ENCODE results near the gene ANKRD37.
"Not testable (repeated sequence)": the region's sequence is repeated elsewhere in the genome, so short reads cannot be mapped to it uniquely, and the experiment has no call there.

Gene ANKRD37

GRCh38 chr4:185396724-185397385, at the start of gene ANKRD37:
TSS of gene ANKRD37 (plus strand) at chr4:185396841. CDS start at chr4:185396924, 83 bp downstream.
- no peak for DNase-seq

GRCh38 chr4:185346975-185347601, 49.6 kb upstream of the ANKRD37 start:
- no peak for DNase-seq

GRCh38 chr4:185351691-185352090, 45.0 kb upstream of the ANKRD37 start:
- no peak for DNase-seq

- DNase-seq = no peak
Observed at GRCh38 chr4:185352202-185352601, 44.4 kb upstream of the ANKRD37 start.

GRCh38 chr4:185352741-185353140, 43.9 kb upstream of the ANKRD37 start:
- no peak for DNase-seq

GRCh38 chr4:185357211-185357610, 39.4 kb upstream of the ANKRD37 start:
- DNase-seq = no peak

GRCh38 chr4:185357733-185358440, 38.8 kb upstream of the ANKRD37 start:
- DNase-seq = no peak

GRCh38 chr4:185358514-185358913, 38.1 kb upstream of the ANKRD37 start:
- DNase-seq = no peak

GRCh38 chr4:185358959-185359358, 37.7 kb upstream of the ANKRD37 start:
- DNase-seq = no peak

- no peak for DNase-seq
Observed at GRCh38 chr4:185359767-185360446, 36.7 kb upstream of the ANKRD37 start.

- DNase-seq = no peak
Observed at GRCh38 chr4:185361872-185362271, 34.8 kb upstream of the ANKRD37 start.

GRCh38 chr4:185362570-185362969, 34.1 kb upstream of the ANKRD37 start:
- not testable (repeated sequence) for DNase-seq

- DNase-seq = no peak
Observed at GRCh38 chr4:185363251-185363650, 33.4 kb upstream of the ANKRD37 start.

GRCh38 chr4:185364886-185365285, 31.8 kb upstream of the ANKRD37 start:
- no peak for DNase-seq

GRCh38 chr4:185369731-185370130, 26.9 kb upstream of the ANKRD37 start:
- no peak for DNase-seq

- no peak for DNase-seq
Observed at GRCh38 chr4:185370268-185370949, 26.2 kb upstream of the ANKRD37 start.

GRCh38 chr4:185371702-185372101, 24.9 kb upstream of the ANKRD37 start:
- no peak for DNase-seq

- DNase-seq = no peak
Observed at GRCh38 chr4:185374027-185374426, 22.6 kb upstream of the ANKRD37 start.

- DNase-seq = no peak
Observed at GRCh38 chr4:185374573-185374972, 22.1 kb upstream of the ANKRD37 start.

GRCh38 chr4:185378264-185378663, 18.4 kb upstream of the ANKRD37 start:
- DNase-seq = no peak

- DNase-seq = no peak
Observed at GRCh38 chr4:185379326-185380295, 17.0 kb upstream of the ANKRD37 start.

GRCh38 chr4:185380320-185380719, 16.3 kb upstream of the ANKRD37 start:
- no peak for DNase-seq

All from activated naive CD4-positive, alpha-beta T cell treated with anti-CD3 and anti-CD28 coated beads, Interleukin-2, amount 50 U/mL, for 16 hours (primary cell).